ENCODE data around the gene CSF1R.

CSF1R gene

GRCh38 chr5:150075806-150076205 is 10.5 kb downstream of the CSF1R start:
- Histone ChIP-seq H3K27ac (ENCODE audit: low read length) (no peak overlapping the region), H3K27me3 (ENCODE audit: low read depth, low read length) (peaks cover 8% of the 10 kb centered on the region), H3K4me2 (ENCODE audit: low read length) (no peak overlapping the region), H3K79me2 (ENCODE audit: low read length) (no peaks in the 10 kb centered on the region), H4K20me1 (ENCODE audit: insufficient read depth, low read length) (no peaks in the 10 kb centered on the region), H3K9ac (ENCODE audit: low read length) (no peak overlapping the region), H3K4me3 (ENCODE audit: low read length) (no peak overlapping the region), H3K4me1 (ENCODE audit: low read length) (no peaks in the 10 kb centered on the region), H3K9me3 (ENCODE audit: insufficient read depth, low read length) (no peaks in the 10 kb centered on the region), H3K36me3 (replicated peaks; ENCODE audit: low read depth, low read length) (no peaks in the 10 kb centered on the region), H2AFZ (ENCODE audit: low read depth, low read length) (no peak overlapping the region)
- no peak for TF ChIP-seq EZH2phosphoT487 (IDR thresholded peaks at IDR 0.05; ENCODE audit: low read depth)
- no peak for TF ChIP-seq CTCF (IDR thresholded peaks at IDR 0.05; ENCODE audit: low read depth, low read length)

GRCh38 chr5:150075233-150075632 is 11.1 kb downstream of the CSF1R start:
- no peaks in the 10 kb centered on the region for H3K9me3 ChIP-seq (ENCODE audit: insufficient read depth, low read length)
- no peaks in the 10 kb centered on the region for H3K4me1 ChIP-seq (ENCODE audit: low read length)
- no peak overlapping the region for H3K9ac ChIP-seq (ENCODE audit: low read length)
- H4K20me1 ChIP-seq (ENCODE audit: insufficient read depth, low read length), result no peaks in the 10 kb centered on the region
- peaks cover 8% of the 10 kb centered on the region for H3K27me3 ChIP-seq (ENCODE audit: low read depth, low read length)
- no peak for TF ChIP-seq CTCF (IDR thresholded peaks at IDR 0.05; ENCODE audit: low read depth, low read length)
- no peak overlapping the region for H3K4me2 ChIP-seq (ENCODE audit: low read length)
- H3K4me3 ChIP-seq (ENCODE audit: low read length), result no peak overlapping the region
- H2AFZ ChIP-seq (ENCODE audit: low read depth, low read length), result no peak overlapping the region
- no peaks in the 10 kb centered on the region for H3K79me2 ChIP-seq (ENCODE audit: low read length)
- no peak overlapping the region for H3K27ac ChIP-seq (ENCODE audit: low read length)
- H3K36me3 ChIP-seq (replicated peaks; ENCODE audit: low read depth, low read length), result no peaks in the 10 kb centered on the region

GRCh38 chr5:150073677-150074076 is 12.7 kb downstream of the CSF1R start:
- Histone ChIP-seq H3K27me3 (ENCODE audit: low read depth, low read length) (peaks cover 8% of the 10 kb centered on the region), H3K4me1 (ENCODE audit: low read length) (no peaks in the 10 kb centered on the region), H3K9ac (ENCODE audit: low read length) (no peak overlapping the region), H3K27ac (ENCODE audit: low read length) (no peak overlapping the region), H3K4me2 (ENCODE audit: low read length) (no peak overlapping the region), H3K36me3 (replicated peaks; ENCODE audit: low read depth, low read length) (no peaks in the 10 kb centered on the region), H3K9me3 (ENCODE audit: insufficient read depth, low read length) (no peaks in the 10 kb centered on the region), H3K79me2 (ENCODE audit: low read length) (no peaks in the 10 kb centered on the region), H2AFZ (ENCODE audit: low read depth, low read length) (no peak overlapping the region), H3K4me3 (ENCODE audit: low read length) (no peak overlapping the region), H4K20me1 (ENCODE audit: insufficient read depth, low read length) (no peaks in the 10 kb centered on the region)
- TF ChIP-seq EZH2phosphoT487 (IDR thresholded peaks at IDR 0.05; ENCODE audit: low read depth) (no peak), CTCF (IDR thresholded peaks at IDR 0.05; ENCODE audit: low read depth, low read length) (no peak)

GRCh38 chr5:150073086-150073625 is 13.2 kb downstream of the CSF1R start:
- H3K4me1 ChIP-seq (ENCODE audit: low read length), result no peaks in the 10 kb centered on the region
- no peak overlapping the region for H3K4me3 ChIP-seq (ENCODE audit: low read length)
- H3K79me2 ChIP-seq (ENCODE audit: low read length), result no peaks in the 10 kb centered on the region
- no peak overlapping the region for H3K4me2 ChIP-seq (ENCODE audit: low read length)
- TF ChIP-seq CTCF (IDR thresholded peaks at IDR 0.05; ENCODE audit: low read depth, low read length), result no peak
- no peak for TF ChIP-seq EZH2phosphoT487 (IDR thresholded peaks at IDR 0.05; ENCODE audit: low read depth)
- no peaks in the 10 kb centered on the region for H3K36me3 ChIP-seq (replicated peaks; ENCODE audit: low read depth, low read length)
- no peak overlapping the region for H3K9ac ChIP-seq (ENCODE audit: low read length)
- no peaks in the 10 kb centered on the region for H3K9me3 ChIP-seq (ENCODE audit: insufficient read depth, low read length)
- no peak overlapping the region for H2AFZ ChIP-seq (ENCODE audit: low read depth, low read length)
- peaks cover 8% of the 10 kb centered on the region for H3K27me3 ChIP-seq (ENCODE audit: low read depth, low read length)
- H4K20me1 ChIP-seq (ENCODE audit: insufficient read depth, low read length), result no peaks in the 10 kb centered on the region
- no peak overlapping the region for H3K27ac ChIP-seq (ENCODE audit: low read length)
